Measurements from ENCODE around the gene PTGDR. TPM values are rescaled to one million over a fixed set of nuclear protein-coding genes. Genes with fewer than 3 reads are reported as not detected.

PTGDR gene
- total and polyA plus RNA-seq, 10 of the 15 experiments (the other 5 are each of a cell fraction or from before 2014, with no cell fraction given), result not detected

- Histone ChIP-seq H3K4me2 (ENCODE audit: control insufficient read depth, insufficient read depth) (no peak overlapping the region), H3K27ac (ENCODE audit: control insufficient read depth, insufficient read depth) (no peak overlapping the region), H3K4me1 (ENCODE audit: control insufficient read depth, insufficient read depth, low read length) (no peaks in the 10 kb centered on the region), H3K79me2 (ENCODE audit: control insufficient read depth, insufficient read depth, low read length) (no peaks in the 10 kb centered on the region), H3K9me3 (replicated peaks; ENCODE audit: control insufficient read depth, insufficient read depth, low read length) (no peaks in the 10 kb centered on the region), H3K36me3 (ENCODE audit: control insufficient read depth in 2 of 2, insufficient read depth in 2 of 2, low read length in 1 of 2) (no peaks in the 10 kb centered on the region), H2AFZ (ENCODE audit: control insufficient read depth, low read depth, low read length) (no peak overlapping the region), H3K4me3 (no peak overlapping the region), H3K27me3 (replicated peaks in 1 of 2; ENCODE audit: control insufficient read depth in 2 of 2, insufficient read depth in 2 of 2, low read length in 1 of 2) (no peaks in the 10 kb centered on the region), H3K9ac (ENCODE audit: control insufficient read depth, insufficient read depth, low read length) (no peak overlapping the region), H4K20me1 (ENCODE audit: control insufficient read depth, insufficient read depth) (no peaks in the 10 kb centered on the region)
- WGBS (ENCODE audit: insufficient coverage, insufficient replicate concordance, low lambda C conversion rate, missing lambda C conversion rate), result 50% methylated on average over 10 of the region's 10 CpGs
- TF ChIP-seq PKNOX1 (IDR thresholded peaks at IDR 0.05) (no peak), LARP7 (IDR thresholded peaks at IDR 0.05) (no peak), CBFB (IDR thresholded peaks at IDR 0.05; ENCODE audit: low read depth) (no peak), NR2C1 (IDR thresholded peaks at IDR 0.05) (no peak), IKZF2 (IDR thresholded peaks at IDR 0.05) (no peak), IKZF1 (conservative IDR thresholded peaks at IDR 0.05) (no peak), SREBF1 (IDR thresholded peaks at IDR 0.05; ENCODE audit: low read length) (no peak)
- BruUV-seq (replicated peaks), result no TSS peak
- ChIA-PET RAD21 (ENCODE audit: unreplicated experiment) (interaction anchor here (0.7 kb wide), 1 partner anchor 152 kb away, joined by 3 read pairs; no protein-coding TSS in a partner anchor), POLR2A (interaction anchor here (0.6 kb wide), 1 partner anchor 18 kb away, joined by 6 read pairs; no protein-coding TSS in a partner anchor), SMC1A (ENCODE audit: uncharacterized antibody, unreplicated experiment) (interaction anchor here (0.9 to 1.5 kb wide), 6 partner anchors 36 to 665 kb away, joined by 3 read pairs; no protein-coding TSS in a partner anchor), CTCF (interaction anchor here (0.7 to 1.2 kb wide), 3 partner anchors 171 to 304 kb away, joined by 3 to 4 read pairs (median 3); no protein-coding TSS in a partner anchor)
- no peak for DNase-seq (ENCODE audit: low read depth, low spot score)
- no peak for FAIRE-seq
- in situ Hi-C loops (cut with MboI) (no loop called here), intact Hi-C loops (cut with micrococcal nuclease; ENCODE audit: unreplicated experiment) (loop anchor here (1.0 to 10.0 kb wide), 2 partner anchors 175 to 336 kb away; no protein-coding TSS in a partner anchor)
- ATAC-seq, result no peak
Measured at GRCh38 chr14:52298795-52299194, 31.3 kb downstream of the PTGDR start.
